Measurements from ENCODE around the gene FAM32A.

GRCh38 chr19:16153582-16154336, 31.5 kb upstream of the FAM32A start:
- no peak for TF ChIP-seq YY1 (IDR thresholded peaks at IDR 0.05; ENCODE audit: insufficient read depth, insufficient read length)
- TF ChIP-seq ZNF274 (IDR thresholded peaks at IDR 0.05; ENCODE audit: low read depth, low read length), result no peak
